ENCODE measurements around the gene TMEM18.

Gene TMEM18

DNA sequence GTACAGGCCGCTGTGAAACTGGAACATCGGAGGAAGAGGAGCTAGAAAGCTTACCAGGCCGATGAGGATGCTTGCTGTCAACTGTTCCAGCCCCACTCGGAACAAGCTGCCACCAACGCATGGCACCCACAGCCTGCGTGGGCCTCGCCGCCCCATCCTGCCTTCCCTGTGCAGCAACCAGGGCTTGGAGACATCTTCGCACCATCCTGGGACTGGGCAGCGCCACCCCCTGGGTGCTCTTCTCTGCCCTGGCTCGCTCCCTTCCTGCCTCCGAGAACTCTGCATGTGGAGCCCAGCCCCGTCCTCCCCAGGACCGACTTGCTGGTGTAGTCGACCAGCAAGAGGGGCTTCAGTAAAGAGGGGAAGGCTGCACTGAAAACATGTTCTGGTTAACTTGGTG lies 10.8 kb downstream of the TMEM18 start:
- WGBS, 2 donors (ENCODE audit: extremely low coverage in 2 of 2, insufficient read length in 2 of 2, insufficient replicate concordance in 1 of 2) = no CpG with 5 or more reads among the region's 15 CpGs
- no peak for DNase-seq (ENCODE audit: low spot score)

DNA sequence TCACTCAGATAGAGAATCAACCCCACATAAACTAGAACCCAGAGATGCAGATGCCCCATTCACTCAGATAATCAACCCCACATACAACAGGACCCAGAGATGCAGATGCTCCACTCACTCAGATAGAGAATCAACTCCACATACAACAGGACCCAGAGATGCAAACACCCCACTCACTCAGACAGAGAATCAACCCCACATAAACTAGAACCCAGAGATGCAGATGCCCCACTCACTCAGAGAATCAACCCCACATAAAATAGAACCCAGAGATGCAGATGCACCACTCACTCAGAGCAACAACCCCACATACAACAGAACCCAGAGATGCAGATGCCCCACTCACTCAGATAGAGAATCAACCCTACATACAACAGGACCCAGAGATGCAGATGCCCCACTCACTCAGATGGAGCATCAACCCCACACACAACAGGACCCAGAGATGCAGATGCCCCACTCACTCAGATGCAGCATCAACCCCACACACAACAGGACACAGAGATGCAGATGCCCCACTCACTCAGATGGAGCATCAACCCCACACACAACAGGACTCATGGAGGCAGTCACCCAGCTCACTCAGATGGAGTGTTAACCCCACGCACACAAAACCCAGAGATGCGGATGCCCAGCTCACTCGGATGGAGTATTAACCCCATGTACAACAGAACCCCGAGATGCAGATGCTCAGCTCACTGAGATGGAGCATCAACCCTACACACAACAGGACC lies 11.7 kb downstream of the TMEM18 start:
- WGBS, 2 donors (ENCODE audit: extremely low coverage in 2 of 2, insufficient read length in 2 of 2, insufficient replicate concordance in 1 of 2) = no CpG with 5 or more reads among the region's 4 CpGs
- Histone ChIP-seq H3K23ac (ENCODE audit: low read depth, low read length, poor library complexity) (no peak overlapping the region), H4K91ac (ENCODE audit: low read depth, low read length, poor library complexity) (no peak overlapping the region), H3K18ac (ENCODE audit: low read length) (no peak overlapping the region), H2BK12ac (ENCODE audit: low read length) (no peak overlapping the region), H3K4me3 (ENCODE audit: low read length in 2 of 2) (no peak overlapping the region), H2AK5ac (ENCODE audit: low read depth, low read length) (no peak overlapping the region), H3K4me1 (ENCODE audit: control insufficient read depth in 2 of 2, insufficient read depth in 1 of 2, low read depth in 1 of 2, low read length in 2 of 2) (peaks cover 0 to 3% of the 10 kb centered on the region in 2 donors), H3K36me3 (replicated peaks in 1 of 2; ENCODE audit: control insufficient read depth in 2 of 2, insufficient read depth in 2 of 2, low read length in 2 of 2) (peaks cover 35 to 71% of the 10 kb centered on the region in 2 donors), H2AFZ (ENCODE audit: low read length) (no peak overlapping the region), H3K9me3 (replicated peaks in 1 of 2; ENCODE audit: control insufficient read depth in 2 of 2, insufficient read depth in 1 of 2, low read depth in 1 of 2, low read length in 2 of 2) (peaks cover 16 to 28% of the 10 kb centered on the region in 2 donors), H4K8ac (ENCODE audit: low read depth, low read length) (no peak overlapping the region), H3K27ac (replicated peaks; ENCODE audit: low read length) (no peak overlapping the region), H3K27me3 (ENCODE audit: control insufficient read depth in 3 of 3, insufficient read depth in 3 of 3, low read depth in 1 of 3, low read length in 3 of 3) (no peaks in the 10 kb centered on the region), H3K4me2 (ENCODE audit: insufficient read depth, low read length, poor library complexity, severe bottlenecking) (no peak overlapping the region), H2BK5ac (ENCODE audit: low read length) (no peak overlapping the region), H3K4ac (ENCODE audit: low read length) (no peak overlapping the region), H3K79me1 (ENCODE audit: low read depth, low read length) (peaks cover under 1% of the 10 kb centered on the region), H2BK15ac (ENCODE audit: low read length) (no peak overlapping the region), H3K14ac (ENCODE audit: low read length) (no peak overlapping the region), H2BK120ac (ENCODE audit: low read depth, low read length) (no peak overlapping the region), H3K9ac (ENCODE audit: low read depth, low read length, poor library complexity) (no peak overlapping the region)
- no peak for DNase-seq (ENCODE audit: low spot score)

More for the DNA sequence above, 10.8 kb downstream of the TMEM18 start:
- H3K4me1 ChIP-seq (ENCODE audit: control insufficient read depth in 2 of 2, insufficient read depth in 1 of 2, low read depth in 1 of 2, low read length in 2 of 2) = no peaks in the 10 kb centered on the region
- no peak overlapping the region for H2AFZ ChIP-seq (ENCODE audit: low read length)
- H4K91ac ChIP-seq (ENCODE audit: low read depth, low read length, poor library complexity) = no peak overlapping the region
- H2BK5ac ChIP-seq (ENCODE audit: low read length) = no peak overlapping the region
- H3K9me3 ChIP-seq (replicated peaks in 1 of 2; ENCODE audit: control insufficient read depth in 2 of 2, insufficient read depth in 1 of 2, low read depth in 1 of 2, low read length in 2 of 2) = peaks cover 16 to 28% of the 10 kb centered on the region in 2 donors
- no peaks in the 10 kb centered on the region for H3K27me3 ChIP-seq (ENCODE audit: control insufficient read depth in 3 of 3, insufficient read depth in 3 of 3, low read depth in 1 of 3, low read length in 3 of 3)
- no peak overlapping the region for H3K4me2 ChIP-seq (ENCODE audit: insufficient read depth, low read length, poor library complexity, severe bottlenecking)
- no peak overlapping the region for H4K8ac ChIP-seq (ENCODE audit: low read depth, low read length)
- no peak overlapping the region for H3K18ac ChIP-seq (ENCODE audit: low read length)
- no peak overlapping the region for H2BK120ac ChIP-seq (ENCODE audit: low read depth, low read length)
- H3K36me3 ChIP-seq (replicated peaks in 1 of 2; ENCODE audit: control insufficient read depth in 2 of 2, insufficient read depth in 2 of 2, low read length in 2 of 2) = peaks cover 37 to 78% of the 10 kb centered on the region in 2 donors
- no peak overlapping the region for H2BK15ac ChIP-seq (ENCODE audit: low read length)
- no peak overlapping the region for H2BK12ac ChIP-seq (ENCODE audit: low read length)
- no peak overlapping the region for H3K4me3 ChIP-seq (ENCODE audit: low read length in 2 of 2)
- H2AK5ac ChIP-seq (ENCODE audit: low read depth, low read length) = no peak overlapping the region
- peaks cover 2% of the 10 kb centered on the region for H3K79me1 ChIP-seq (ENCODE audit: low read depth, low read length)
- H3K23ac ChIP-seq (ENCODE audit: low read depth, low read length, poor library complexity) = peak overlapping the region; percentile 76
- H3K9ac ChIP-seq (ENCODE audit: low read depth, low read length, poor library complexity) = no peak overlapping the region
- no peak overlapping the region for H3K14ac ChIP-seq (ENCODE audit: low read length)
- no peak overlapping the region for H3K4ac ChIP-seq (ENCODE audit: low read length)
- no peak overlapping the region for H3K27ac ChIP-seq (replicated peaks; ENCODE audit: low read length)

DNA sequence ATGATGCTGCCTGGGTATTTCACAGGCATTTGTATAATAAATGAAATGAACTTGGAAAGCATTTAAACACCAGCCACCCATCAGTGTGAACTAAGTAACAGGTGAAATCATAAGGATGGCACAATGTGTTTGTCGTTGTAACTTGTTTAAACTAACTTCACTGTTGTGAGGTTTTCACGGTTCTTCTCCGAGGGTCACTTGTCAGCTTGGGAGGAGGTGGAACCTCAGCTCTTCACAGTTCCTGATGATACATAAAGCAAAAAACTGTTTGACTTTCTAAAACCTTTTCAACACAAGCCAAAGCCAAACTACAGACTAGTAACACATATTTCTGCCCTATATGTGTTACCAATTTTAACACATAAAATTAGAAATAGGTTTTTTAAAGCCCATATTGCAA lies 13.1 kb downstream of the TMEM18 start:
- Histone ChIP-seq H2AK5ac (ENCODE audit: low read depth, low read length) (no peak overlapping the region), H3K79me1 (ENCODE audit: low read depth, low read length) (no peaks in the 10 kb centered on the region), H3K9ac (ENCODE audit: low read depth, low read length, poor library complexity) (no peak overlapping the region), H3K4ac (ENCODE audit: low read length) (no peak overlapping the region), H2BK5ac (ENCODE audit: low read length) (no peak overlapping the region), H4K8ac (ENCODE audit: low read depth, low read length) (no peak overlapping the region), H2AFZ (ENCODE audit: low read length) (no peak overlapping the region), H2BK120ac (ENCODE audit: low read depth, low read length) (no peak overlapping the region), H3K18ac (ENCODE audit: low read length) (no peak overlapping the region), H2BK15ac (ENCODE audit: low read length) (no peak overlapping the region), H3K9me3 (replicated peaks in 1 of 2; ENCODE audit: control insufficient read depth in 2 of 2, insufficient read depth in 1 of 2, low read depth in 1 of 2, low read length in 2 of 2) (peaks cover 16 to 28% of the 10 kb centered on the region in 2 donors), H4K91ac (ENCODE audit: low read depth, low read length, poor library complexity) (no peak overlapping the region), H3K27me3 (ENCODE audit: control insufficient read depth in 3 of 3, insufficient read depth in 3 of 3, low read depth in 1 of 3, low read length in 3 of 3) (no peaks in the 10 kb centered on the region), H3K4me3 (ENCODE audit: low read length in 2 of 2) (no peak overlapping the region), H3K14ac (ENCODE audit: low read length) (no peak overlapping the region), H3K4me2 (ENCODE audit: insufficient read depth, low read length, poor library complexity, severe bottlenecking) (no peak overlapping the region), H3K23ac (ENCODE audit: low read depth, low read length, poor library complexity) (no peak overlapping the region), H3K27ac (replicated peaks; ENCODE audit: low read length) (no peak overlapping the region), H3K36me3 (replicated peaks in 1 of 2; ENCODE audit: control insufficient read depth in 2 of 2, insufficient read depth in 2 of 2, low read length in 2 of 2) (peaks cover 26 to 56% of the 10 kb centered on the region in 2 donors), H3K4me1 (ENCODE audit: control insufficient read depth in 2 of 2, insufficient read depth in 1 of 2, low read depth in 1 of 2, low read length in 2 of 2) (peaks cover 0 to 3% of the 10 kb centered on the region in 2 donors), H2BK12ac (ENCODE audit: low read length) (no peak overlapping the region)
- DNase-seq (ENCODE audit: low spot score) = no peak
- no CpG with 5 or more reads among the region's 3 CpGs for WGBS, 2 donors (ENCODE audit: extremely low coverage in 2 of 2, insufficient read length in 2 of 2, insufficient replicate concordance in 1 of 2)

DNA sequence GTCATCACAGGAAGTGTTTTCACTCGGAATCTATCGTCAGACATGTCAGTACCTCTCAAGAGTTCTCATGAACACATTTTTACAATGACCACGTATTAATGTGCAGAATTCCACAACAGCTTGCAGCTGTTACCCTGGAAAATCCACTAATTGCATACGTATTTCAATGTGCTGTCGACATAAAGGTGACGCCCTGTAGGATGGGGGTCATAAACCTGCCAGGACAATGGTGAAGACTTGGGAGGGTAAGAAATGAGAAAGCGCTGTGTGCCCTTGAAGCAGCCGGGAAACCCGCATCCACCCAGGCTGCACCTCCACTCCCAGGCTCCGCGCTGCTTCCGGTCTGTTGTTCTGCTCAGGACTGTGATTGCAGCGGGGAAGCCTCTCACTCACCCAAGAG lies 14.0 kb downstream of the TMEM18 start:
- Histone ChIP-seq H4K91ac (ENCODE audit: low read depth, low read length, poor library complexity) (no peak overlapping the region), H3K9ac (ENCODE audit: low read depth, low read length, poor library complexity) (no peak overlapping the region), H3K36me3 (replicated peaks in 1 of 2; ENCODE audit: control insufficient read depth in 2 of 2, insufficient read depth in 2 of 2, low read length in 2 of 2) (peaks cover 19 to 48% of the 10 kb centered on the region in 2 donors), H3K4me3 (ENCODE audit: low read length in 2 of 2) (no peak overlapping the region), H3K4me2 (ENCODE audit: insufficient read depth, low read length, poor library complexity, severe bottlenecking) (no peak overlapping the region), H4K8ac (ENCODE audit: low read depth, low read length) (no peak overlapping the region), H3K4ac (ENCODE audit: low read length) (no peak overlapping the region), H3K4me1 (ENCODE audit: control insufficient read depth in 2 of 2, insufficient read depth in 1 of 2, low read depth in 1 of 2, low read length in 2 of 2) (peaks cover 0 to 3% of the 10 kb centered on the region in 2 donors), H3K27ac (replicated peaks; ENCODE audit: low read length) (no peak overlapping the region), H2AFZ (ENCODE audit: low read length) (no peak overlapping the region), H3K9me3 (replicated peaks in 1 of 2; ENCODE audit: control insufficient read depth in 2 of 2, insufficient read depth in 1 of 2, low read depth in 1 of 2, low read length in 2 of 2) (peaks cover 16 to 28% of the 10 kb centered on the region in 2 donors), H3K23ac (ENCODE audit: low read depth, low read length, poor library complexity) (no peak overlapping the region), H2BK15ac (ENCODE audit: low read length) (no peak overlapping the region), H3K18ac (ENCODE audit: low read length) (no peak overlapping the region), H3K27me3 (ENCODE audit: control insufficient read depth in 3 of 3, insufficient read depth in 3 of 3, low read depth in 1 of 3, low read length in 3 of 3) (no peaks in the 10 kb centered on the region), H2AK5ac (ENCODE audit: low read depth, low read length) (no peak overlapping the region), H3K79me1 (ENCODE audit: low read depth, low read length) (no peaks in the 10 kb centered on the region), H2BK5ac (ENCODE audit: low read length) (no peak overlapping the region), H3K14ac (ENCODE audit: low read length) (no peak overlapping the region), H2BK12ac (ENCODE audit: low read length) (no peak overlapping the region), H2BK120ac (ENCODE audit: low read depth, low read length) (no peak overlapping the region)
- no CpG with 5 or more reads among the region's 13 CpGs for WGBS, 2 donors (ENCODE audit: extremely low coverage in 2 of 2, insufficient read length in 2 of 2, insufficient replicate concordance in 1 of 2)
- DNase-seq (ENCODE audit: low spot score) = no peak

All from neuronal stem cell (in vitro differentiated cells).